Nucleus accumbens (tissue), 56 donors: ENCODE results near the gene DMKN.
A peak's percentile ranks its signal among the peaks of the same experiment; 100 is the strongest.

ENCODE experiments used
- DNase-seq, 56 donors: peaks; one replicate each; lab custom pipeline; 2025; lab: John Stamatoyannopoulos, UW

Gene DMKN

GRCh38 chr19:35551091-35551810, 37.8 kb upstream of the DMKN start:
- DNase-seq: no peak

- no peak for DNase-seq
Measured at GRCh38 chr19:35549879-35550523, 36.6 kb upstream of the DMKN start.

- peak in 28 of 56 donors; percentile 3 to 56 (median 16) for DNase-seq
Measured at GRCh38 chr19:35549174-35549788, 35.8 kb upstream of the DMKN start.

- DNase-seq: no peak
Measured at GRCh38 chr19:35546532-35546931, 33.1 kb upstream of the DMKN start.

GRCh38 chr19:35545855-35546381, 32.5 kb upstream of the DMKN start:
- DNase-seq: peak in 12 of 56 donors; percentile 21 to 74 (median 45)

- DNase-seq: peak in 55 of 56 donors; percentile 36 to 94 (median 82)
Measured at GRCh38 chr19:35545001-35545854, 31.8 kb upstream of the DMKN start, which contains the start of gene TMEM147. TMEM147 (plus strand) TSS chr19:35545626; CDS start chr19:35545740, 114 bp downstream.

- DNase-seq: no peak
Measured at GRCh38 chr19:35544110-35544802, 30.8 kb upstream of the DMKN start.

- no peak for DNase-seq
Measured at GRCh38 chr19:35543280-35544109, 30.0 kb upstream of the DMKN start.

- DNase-seq: no peak
Measured at GRCh38 chr19:35542209-35542608, 28.8 kb upstream of the DMKN start.

GRCh38 chr19:35540356-35540927, 27.0 kb upstream of the DMKN start:
- no peak for DNase-seq

- no peak for DNase-seq
Measured at GRCh38 chr19:35539850-35540249, 26.4 kb upstream of the DMKN start.

- no peak for DNase-seq
Measured at GRCh38 chr19:35539314-35539713, 25.9 kb upstream of the DMKN start.

GRCh38 chr19:35534803-35535480, 21.5 kb upstream of the DMKN start:
- peak in 7 of 56 donors; percentile 9 to 42 (median 23) for DNase-seq

- no peak for DNase-seq
Measured at GRCh38 chr19:35533822-35534392, 20.5 kb upstream of the DMKN start.

GRCh38 chr19:35533201-35533821, 19.9 kb upstream of the DMKN start, which contains the start of gene GAPDHS:
GAPDHS (plus strand) TSS chr19:35533456; CDS start chr19:35533528, 72 bp downstream.
- no peak for DNase-seq

GRCh38 chr19:35531291-35531690, 17.8 kb upstream of the DMKN start:
- no peak for DNase-seq
